OCI-M1 (cell line): ENCODE results near the gene MRNIP.

Source experiments
- DNase-seq: peaks from one replicate; lab custom pipeline; 2025; lab: John Stamatoyannopoulos, UW

The MRNIP gene

DNA sequence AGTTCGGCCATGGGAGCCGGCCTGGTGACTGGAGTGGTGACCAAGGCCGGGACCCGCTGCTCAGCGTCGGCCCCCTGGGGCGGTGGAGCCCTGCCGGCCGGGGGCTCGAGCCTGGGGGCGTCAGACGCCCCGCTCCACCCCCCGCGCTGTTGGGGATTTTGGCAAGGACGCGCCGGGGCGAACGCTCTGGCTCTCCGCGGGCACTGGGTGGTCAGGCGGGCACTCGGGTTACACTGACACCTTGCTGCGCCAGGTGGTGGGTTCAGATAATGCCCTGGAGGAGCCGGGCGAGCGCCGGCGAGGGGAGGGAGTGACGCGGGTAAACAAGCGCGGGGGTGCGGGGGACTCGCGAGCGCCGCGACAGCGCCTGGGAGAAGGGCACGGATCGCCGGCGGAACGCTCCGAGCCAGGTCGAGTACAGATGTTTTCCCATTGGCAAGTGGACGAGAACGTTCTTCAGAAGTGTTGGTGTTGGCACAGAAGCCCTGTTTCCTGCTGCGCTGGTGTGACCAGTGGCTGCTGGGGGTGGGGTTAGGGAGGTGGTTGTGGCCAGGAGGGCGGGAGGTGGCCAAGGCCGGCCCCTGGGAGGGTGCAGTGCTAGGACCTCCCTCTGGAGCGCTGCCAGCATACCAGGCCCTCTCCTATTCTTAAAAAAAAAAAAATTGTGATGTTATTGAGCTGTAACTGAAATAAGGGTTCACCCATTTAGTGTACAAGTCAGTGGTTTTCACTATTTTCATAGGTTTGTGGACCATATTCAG, 37.1 kb downstream of the MRNIP start:
- DNase-seq = peak; percentile 93

DNA sequence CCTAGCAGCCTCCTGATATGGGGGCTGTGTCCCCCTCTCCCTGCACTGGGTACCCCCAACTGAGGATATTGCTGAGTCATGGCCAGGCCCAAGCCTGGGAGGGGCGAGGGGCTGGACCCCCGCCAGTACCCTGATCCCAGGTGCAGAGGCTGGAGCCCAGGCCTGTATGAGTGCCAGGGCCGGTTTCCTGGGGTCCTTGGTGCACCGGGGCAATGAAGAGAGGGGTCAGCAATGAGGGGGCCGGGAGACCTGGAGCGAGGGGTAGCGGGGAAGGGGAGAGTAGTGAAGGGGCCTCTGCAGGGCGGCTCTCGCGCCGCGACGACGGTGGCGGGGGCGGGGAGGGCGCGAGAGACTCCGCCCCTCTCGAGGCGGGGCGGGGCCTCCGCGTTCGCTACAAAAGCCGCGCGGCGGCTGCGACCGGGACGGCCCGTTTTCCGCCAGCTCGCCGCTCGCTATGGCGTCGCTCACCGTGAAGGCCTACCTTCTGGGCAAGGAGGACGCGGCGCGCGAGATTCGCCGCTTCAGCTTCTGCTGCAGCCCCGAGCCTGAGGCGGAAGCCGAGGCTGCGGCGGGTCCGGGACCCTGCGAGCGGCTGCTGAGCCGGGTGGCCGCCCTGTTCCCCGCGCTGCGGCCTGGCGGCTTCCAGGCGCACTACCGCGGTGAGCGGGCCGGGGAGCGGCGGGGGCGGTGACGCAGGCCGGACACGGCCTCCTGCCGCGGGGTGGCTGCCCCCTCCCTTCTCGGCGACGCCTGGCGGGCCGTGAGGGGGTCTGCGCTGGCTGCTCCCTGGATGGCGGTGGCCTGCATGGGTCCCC, 37.9 kb downstream of the MRNIP start, which contains the start of gene SQSTM1:
Gene SQSTM1, plus strand, starts transcription at position 423 of the 815 bp plus-strand sequence. Its CDS starts 32 bp downstream, at position 455.
- peak; percentile 88 for DNase-seq

DNA sequence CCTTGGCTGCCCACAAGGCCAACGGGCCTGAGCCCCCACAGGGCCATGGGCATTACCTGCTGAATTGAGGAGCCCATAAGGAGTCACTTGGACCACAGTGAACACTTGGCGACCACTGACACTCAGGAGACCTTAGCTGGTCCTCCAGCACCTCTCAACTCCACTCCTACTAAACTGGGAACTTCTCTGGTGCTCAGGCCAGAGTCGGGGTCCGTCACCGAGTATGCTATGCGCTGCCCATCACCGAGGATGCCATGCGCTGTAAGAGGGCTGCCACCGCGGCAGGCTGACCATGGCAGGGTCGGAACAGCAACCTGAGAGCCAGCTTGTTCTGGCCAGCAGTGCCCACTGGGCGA, 38.5 kb downstream of the MRNIP start:
- DNase-seq = peak; percentile 43

DNA sequence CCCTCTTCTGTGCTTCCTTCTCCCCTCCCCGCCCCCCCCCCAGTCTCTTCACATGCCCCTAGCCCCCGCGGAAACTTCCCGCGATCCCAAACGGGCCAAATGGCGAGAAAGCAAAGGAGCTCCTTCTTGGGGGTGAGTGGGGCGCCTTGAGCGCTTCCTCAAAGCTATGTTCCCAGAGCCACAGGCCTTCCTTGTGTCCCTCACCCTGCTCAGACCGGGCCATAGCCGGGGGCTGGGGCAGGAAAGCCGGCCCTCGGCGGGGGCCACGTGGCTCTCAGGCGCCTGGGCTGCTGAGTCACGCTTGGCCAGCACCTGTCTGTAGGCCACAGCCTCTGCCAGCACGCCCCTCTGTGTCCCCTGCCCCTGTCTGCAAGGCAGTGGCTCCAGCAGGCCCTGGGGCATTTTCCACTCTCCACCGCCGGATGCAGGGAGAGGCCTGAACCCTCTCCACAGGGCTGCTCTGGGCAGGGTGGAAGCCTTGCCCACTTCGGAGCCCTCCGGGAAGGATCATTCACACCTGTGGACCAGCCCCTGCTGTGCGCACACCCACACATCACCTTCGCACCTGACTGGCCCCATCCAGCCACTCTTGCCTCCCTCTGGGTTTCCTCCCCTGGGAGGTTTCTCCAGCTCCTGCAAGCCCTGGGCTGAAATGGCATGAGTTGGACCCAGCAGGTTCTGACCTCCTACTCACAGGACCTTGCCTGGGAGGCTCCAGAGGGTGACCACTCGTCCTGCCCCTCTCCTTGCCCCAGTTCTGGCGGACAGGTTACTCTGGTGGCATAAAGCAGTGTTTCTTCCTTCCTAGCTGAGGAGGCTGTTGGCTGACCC, 39.1 kb downstream of the MRNIP start:
- DNase-seq = peak; percentile 86

DNA sequence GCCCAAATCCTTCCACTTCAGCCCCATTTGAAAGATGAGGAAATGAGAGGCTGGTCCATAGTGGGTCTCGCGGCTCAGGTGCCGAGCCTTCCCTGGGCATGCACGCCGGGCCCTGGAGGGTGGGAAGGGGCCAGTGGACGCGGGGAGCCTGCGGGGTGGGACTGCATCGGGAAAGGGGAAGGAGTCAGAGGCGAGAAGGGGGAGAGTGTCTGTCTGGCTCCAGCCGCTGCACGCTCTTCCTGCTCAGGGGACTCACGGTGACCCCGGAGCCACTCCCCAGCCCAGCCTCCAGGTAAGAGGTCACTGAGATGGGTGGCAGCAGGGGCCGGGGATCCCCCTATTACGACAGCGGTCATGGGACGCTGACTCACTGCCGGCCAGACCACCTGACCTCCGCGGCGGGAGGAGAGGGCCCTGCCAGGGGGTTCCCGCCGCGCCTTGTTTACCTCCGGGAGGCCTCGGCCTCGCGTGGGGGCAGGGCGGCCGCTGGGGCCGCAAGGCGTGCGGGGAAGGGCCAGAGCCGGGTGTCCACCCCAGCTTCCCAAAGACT, 39.8 kb downstream of the MRNIP start:
- DNase-seq = peak; percentile 95

DNA sequence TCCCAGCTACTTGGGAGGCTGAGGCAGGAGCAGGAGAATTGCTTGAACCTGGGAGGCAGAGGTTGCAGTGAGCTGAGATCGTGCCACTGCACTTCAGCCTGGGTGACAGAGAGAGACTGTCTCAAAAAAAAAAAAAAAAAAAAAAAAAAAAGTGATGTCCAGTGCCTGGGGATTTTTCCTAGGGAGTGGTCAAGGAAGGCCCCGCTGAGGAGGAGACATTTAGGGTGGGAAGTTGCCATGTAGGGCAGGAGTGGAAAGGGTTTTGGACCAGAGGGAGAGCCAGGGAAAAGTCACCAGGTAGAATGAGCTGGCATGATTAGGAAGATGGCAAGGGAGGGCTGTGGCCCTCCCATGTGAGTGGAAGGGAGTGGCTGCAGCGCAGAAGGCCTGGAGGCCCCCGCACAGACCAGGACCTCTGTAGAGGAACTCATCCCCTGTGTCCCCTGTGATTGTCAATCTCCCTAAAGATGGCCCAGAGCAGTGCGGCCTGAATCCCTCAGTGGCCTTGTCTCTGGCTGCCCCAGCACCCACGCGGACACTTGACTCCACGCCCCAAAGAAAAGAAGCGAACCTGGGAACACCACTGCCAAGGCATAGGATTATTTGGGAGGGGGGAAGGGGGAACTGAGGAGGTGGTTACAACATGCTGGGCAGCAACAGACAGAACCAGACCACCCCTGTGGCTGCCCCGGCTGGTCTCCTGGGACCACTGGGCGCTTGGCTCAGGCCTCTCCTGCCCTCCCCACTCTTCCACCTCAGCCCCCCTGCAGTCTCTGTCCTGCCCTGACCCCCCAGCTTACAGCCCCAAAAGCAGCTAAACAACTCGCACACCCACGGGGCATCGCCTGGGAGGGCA, 40.5 kb downstream of the MRNIP start:
- DNase-seq = no peak

DNA sequence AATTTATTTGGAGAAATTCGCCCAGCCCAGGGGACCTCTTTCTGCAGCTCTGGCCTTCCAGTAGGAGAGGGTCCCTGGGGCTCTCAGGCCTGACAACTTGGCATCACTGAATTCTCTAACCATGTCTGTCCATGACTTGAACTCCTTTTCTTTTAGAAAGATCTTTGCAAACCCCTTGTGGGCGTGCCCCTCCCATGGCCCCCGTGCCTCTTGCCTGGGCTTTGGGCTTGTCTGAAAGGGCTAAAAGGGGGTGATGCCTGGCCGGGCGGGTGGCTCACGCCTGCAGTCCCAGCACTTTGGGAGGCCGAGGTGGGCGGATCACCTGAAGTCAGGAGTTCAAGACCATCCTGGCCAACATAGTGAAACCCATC, 41.2 kb downstream of the MRNIP start:
- no peak for DNase-seq

DNA sequence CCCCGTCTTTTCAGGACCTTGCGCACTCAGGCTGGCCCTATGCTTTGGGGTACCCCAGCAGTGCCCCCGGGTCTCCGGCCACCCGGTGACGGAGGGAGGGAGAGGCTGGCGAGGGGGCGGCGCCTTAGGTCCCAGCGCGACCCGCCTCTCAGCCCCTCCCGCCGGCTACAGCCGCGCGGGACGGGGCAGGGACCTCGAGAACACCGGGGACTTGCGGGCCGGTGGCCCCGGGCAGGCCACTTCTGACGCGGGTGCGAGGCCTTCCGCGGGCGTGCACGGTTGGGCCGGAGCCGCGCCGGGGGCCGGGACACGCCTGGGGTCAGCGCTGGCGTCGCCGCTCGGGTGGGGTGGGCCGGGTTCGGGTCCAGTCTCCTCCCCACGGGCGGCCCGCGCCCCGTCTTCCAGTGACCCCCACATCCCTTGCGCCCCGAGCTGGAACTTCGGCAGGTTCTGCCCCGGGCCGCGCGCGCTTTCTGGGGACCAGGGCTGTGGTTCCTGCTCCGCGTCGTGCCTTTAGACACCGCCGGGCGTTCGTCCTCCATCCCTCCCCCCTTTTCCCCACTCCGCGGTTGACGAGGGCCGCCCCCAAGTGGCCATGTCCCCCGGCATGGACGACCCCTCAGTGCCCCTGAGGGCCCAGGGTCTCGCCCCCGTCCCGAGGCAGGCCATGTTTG, 41.7 kb downstream of the MRNIP start:
- DNase-seq = no peak

DNA sequence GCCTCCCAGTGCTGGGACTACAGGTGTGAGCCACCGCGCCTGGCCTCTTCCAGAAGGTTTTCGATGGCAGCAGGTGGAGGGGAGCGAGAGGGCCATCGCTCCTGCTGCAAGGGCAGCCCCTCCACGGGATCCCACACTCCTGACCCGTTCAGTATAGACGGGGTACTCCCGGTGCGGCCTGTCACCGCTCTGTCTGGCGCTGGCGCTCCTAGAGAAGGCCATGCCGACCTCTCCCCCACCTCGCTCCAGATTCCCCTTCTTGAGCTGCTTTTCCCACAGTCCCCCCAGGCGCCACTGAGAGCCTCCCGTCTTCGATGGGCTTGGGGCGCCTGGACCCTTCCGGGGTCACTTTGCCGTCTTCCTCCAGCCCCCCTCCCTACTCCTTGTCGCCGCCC, 42.2 kb downstream of the MRNIP start:
- DNase-seq = no peak

DNA sequence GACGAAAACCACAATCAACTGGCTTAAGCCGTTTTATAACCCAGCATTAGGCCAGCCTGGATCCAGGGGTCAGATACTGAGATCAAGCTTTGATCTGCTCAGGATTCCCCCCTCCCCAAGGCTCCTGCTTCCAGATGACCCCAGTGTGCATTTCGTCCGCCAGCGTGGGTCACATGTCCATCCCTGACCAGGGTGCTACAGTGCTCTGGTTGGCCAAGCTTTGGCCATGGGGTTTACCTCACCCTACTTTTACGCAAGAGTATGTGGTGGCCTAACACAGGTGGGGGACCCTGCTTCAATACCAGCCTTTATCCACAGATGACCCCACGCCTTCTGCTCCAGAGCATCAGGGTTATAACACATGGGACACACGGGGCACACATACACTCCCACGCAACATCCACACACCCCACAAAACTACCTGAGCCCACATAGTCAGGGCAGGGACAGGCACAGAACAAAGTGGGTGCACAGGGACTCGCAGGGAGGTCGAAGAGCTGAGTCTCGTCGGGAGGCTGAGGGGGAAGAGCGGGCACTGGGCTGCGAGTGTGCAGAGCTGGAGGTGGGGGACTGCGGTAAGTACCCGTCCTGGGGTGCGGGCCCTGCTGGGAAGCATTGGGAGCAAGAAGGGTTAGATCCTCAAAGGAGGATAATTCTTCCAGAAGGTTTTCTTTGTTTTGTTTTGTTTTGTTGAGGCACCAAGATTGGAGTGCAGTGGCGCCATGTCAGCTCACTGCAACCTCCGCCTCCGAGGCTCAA, 42.9 kb downstream of the MRNIP start:
- no peak for DNase-seq

DNA sequence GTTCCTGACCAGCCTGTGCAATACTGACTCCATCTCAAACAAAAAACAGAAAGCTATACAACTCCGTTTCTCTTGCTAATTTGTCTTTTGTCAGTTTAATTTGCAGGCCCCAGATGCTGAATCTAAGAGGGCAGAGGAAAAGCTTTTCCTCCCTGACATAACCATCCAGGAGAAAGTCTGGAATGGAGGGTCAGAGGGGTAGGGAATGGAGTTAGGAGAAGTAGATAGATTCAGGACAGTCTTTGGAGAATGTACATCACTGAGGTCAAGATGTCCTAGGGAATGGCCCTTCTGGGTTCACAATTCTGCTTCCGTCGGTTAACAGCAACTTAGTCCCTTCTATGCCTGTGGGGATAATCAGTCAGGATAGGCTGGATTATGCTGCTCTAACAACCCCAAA, 44.5 kb downstream of the MRNIP start:
- no peak for DNase-seq

DNA sequence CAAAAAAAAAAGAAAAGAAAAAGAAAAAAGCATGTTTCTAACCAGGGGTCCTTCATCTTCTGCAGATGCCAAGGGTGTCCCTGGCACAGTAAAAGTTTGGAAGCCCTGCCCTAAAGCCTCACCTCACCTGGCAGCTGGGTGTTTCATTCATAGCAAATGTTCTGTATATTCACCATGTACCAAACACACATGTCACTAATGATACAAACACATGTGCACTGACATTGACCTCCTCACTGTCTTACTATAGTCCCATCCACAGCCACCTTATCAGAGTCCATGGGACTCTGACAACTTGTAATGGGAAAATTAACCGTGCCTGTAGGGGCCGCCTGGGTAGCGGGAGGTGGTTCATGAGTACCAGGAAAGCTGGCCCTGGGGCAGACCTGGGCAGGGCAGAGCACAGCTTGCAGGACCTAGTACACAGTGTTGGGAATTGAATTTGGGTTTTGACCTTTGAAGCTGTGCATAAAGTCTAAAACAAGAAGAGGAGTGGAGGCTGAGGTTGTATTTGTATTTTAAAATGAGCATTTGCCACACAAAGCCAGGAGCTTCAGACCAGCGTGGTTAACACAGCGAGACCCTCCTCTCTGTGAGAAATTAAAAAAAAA, 45.5 kb downstream of the MRNIP start:
- DNase-seq = no peak

DNA sequence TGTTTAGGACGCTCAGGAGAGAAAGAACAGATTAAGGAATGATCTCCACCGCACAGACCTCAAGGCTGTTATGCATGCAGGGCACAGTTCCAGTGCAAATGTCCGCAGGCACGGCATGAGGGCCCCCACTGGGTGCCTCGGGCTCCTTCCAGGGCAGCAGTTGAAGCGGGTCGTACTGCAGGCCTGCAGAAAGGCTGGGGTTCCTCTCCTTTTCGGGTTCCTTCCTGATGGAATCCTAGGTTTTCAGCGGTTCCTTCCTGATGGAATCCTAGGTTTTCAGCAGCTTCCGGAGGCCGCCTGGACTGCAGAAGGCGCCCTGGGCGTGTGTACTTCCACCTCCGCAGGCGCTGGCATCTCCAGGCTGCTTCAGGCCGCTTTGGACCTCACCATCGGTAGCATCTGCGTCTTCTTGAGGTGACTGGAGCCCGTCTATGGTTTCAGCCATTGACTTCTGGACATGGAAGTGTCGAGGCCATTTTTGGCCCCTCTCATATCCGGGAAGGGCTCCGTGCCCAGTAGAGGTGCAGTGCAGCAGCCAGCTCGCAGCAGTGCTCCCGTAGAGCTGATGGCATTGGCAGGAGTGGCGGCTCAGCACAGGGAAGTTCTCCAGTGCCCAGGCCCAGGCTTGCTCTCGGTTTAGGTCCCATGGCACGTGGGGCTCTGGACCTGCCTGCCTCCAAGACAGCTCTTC, 46.3 kb downstream of the MRNIP start:
- no peak for DNase-seq

DNA sequence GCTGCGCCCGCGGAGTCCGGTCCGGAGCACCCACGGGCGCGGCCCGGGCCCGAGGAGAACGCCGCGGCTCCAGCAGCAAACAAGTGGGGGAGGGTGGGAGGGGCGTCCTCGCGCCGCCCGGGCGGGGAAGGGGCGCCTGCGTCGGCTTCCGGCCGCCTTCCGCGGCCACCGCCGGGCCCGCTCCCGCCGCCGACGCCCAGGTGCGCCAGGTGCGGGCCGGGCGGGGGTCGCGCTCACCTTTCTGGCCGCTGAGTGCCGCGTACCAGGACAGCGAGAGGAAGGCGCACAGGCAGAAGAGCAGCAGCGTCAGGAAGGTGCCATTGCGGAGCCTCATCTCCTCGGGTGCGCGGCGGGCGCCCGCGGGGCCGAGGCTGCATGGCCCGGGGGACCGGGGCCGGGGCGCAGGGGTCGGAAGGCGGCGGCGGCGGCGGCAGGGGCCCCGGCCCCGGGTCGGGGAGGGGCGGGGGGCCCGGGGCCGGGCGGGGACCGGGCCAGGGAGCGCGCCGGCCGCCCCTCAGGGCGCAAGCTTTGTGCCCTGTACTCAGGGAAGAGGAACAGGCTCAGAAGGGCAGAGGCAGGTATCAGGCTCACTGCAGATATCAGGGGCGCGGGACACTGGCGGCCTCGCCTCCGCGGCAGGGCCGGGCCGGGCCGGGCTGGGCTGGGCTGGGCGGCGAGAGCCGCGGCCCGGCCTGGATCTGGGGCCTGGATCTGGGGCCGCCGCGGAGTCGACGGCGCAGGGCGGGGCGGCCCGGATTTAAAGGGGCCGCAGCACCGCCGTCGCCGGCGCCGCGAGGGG, 52.2 kb downstream of the MRNIP start, which contains the start of gene MGAT4B:
Gene MGAT4B, minus strand, starts transcription at position 617 of the 799 bp plus-strand sequence. Its CDS starts 283 bp downstream, at position 334.
- peak; percentile 89 for DNase-seq

DNA sequence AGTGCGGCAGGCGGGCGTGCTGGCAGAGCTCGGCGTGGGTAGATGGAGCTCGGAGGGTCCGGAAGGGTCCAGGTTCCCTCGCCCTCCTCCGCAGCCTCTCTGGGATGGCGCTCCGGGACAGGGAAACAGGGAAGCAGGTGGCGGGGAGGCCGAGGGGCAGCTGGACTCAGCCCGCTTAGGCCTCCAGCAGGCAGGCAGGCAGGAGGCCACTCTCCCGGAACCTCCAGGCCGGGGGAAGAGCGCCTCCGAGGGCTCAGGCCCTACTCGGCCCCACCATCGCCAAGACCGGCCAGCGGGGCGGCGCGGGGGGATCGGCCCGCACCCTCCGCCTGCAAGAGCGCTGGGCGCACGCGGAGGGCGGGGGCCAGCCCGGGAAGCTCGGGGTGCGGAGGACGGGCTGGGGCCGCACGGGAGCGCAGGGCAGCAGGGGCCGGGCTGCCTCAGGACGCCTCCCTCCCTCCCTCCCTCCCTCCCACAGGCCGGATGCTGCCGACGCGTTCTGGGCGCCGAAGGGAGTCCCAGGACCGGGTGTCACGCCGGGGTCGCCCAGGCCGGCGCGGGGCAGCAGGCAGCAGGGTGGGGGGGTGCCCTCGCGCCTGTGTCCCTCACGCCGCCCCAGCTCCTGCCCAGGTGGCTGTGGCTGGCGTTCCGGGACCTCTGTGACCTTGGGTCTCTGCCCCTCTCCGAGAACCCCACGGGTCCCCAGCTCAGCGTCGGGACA, 52.9 kb downstream of the MRNIP start:
- DNase-seq = peak; percentile 65

DNA sequence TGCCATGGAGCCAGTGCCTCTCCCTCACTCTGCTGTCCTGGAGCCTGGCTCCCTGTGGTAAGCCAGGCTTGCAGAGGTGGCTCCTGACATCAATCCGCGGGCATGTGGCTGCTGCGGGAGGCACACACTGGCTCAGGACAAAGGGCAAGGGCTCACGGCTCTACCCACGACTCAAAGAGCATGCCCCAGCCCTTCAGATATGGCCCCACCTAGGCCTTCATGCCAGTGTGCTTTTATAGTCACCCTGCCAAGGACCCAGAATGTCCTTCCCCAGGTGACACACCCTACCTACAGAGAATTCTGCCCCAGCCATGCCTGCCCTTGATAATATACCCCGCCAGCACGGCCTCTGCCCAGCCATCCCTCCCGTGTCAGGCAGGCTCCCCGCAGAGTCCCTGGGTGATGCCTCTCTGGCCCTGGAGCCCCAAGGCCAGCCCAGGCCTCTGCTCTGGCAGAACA, 53.5 kb downstream of the MRNIP start:
- DNase-seq = peak; percentile 50

DNA sequence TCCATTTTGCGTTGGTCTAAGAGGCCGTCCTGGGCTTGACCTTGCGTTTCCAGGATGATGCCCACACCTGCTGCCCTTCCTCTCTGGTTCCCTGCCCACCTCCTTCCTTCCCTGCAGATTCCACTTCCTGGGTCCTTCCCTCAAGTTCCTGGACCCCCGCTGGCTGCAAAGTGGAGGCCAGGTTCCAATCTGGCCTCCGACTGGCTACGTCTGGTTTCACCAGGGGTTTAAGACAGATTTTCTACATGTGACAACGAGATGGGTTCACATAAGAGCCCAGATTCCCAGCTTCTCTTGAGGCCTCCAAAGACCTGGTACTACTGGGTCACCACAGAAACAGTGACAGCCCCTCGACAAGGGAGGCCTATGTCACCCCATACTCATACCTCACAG, 54.1 kb downstream of the MRNIP start:
- no peak for DNase-seq
